Vagina (tissue), 2 donors: ENCODE data around the gene MYCBPAP. TPM values are rescaled to one million over a fixed set of nuclear protein-coding genes. Genes with fewer than 3 reads are reported as not detected.
A peak's percentile ranks its signal among the peaks of the same experiment; 100 is the strongest.

Experiments used
- DNase-seq, 2 donors: peaks; one replicate each; pipeline ENCODE4 v3.0.0-alpha.2; 2017; ENCODE audit errors: extremely low spot score in 2 of 2
- H3K27ac ChIP-seq: fragments of 200-600 bp; sonication (generic); one replicate; pipeline ENCODE4 v1.5.1; 2019
- H3K27me3 ChIP-seq: fragments of 200-600 bp; sonication (generic); one replicate; pipeline ENCODE4 v1.5.1; 2019
- H3K36me3 ChIP-seq, 2 donors: fragments of 200-600 bp; sonication (generic); one replicate each; pipeline ENCODE4 v1.5.1; 2017 to 2019
- H3K4me1 ChIP-seq: fragments of 200-600 bp; sonication (generic); one replicate; pipeline ENCODE4 v1.5.1; 2019
- H3K4me3 ChIP-seq, 2 donors: fragments of 200-600 bp; sonication (generic); 1 replicate in 1 of 2; 2 replicates in 1 of 2; pipeline ENCODE4 v1.5.1; 2016 to 2019
- H3K9me3 ChIP-seq: fragments of 200-600 bp; sonication (generic); one replicate; pipeline ENCODE4 v1.5.1; 2019
- POLR2A ChIP-seq, 2 donors: fragments of 450-650 bp; IDR thresholded peaks; one replicate each; pipeline ENCODE4 v1.6.1; 2017; ENCODE audit warnings: antibody characterized with exemption in 2 of 2, mild to moderate bottlenecking in 2 of 2, moderate library complexity in 2 of 2
- POLR2AphosphoS5 ChIP-seq, 2 donors: sonication (generic); formaldehyde crosslinking; IDR thresholded peaks; one replicate each; pipeline ENCODE4 v1.9.0; 2017; ENCODE audit warnings: antibody characterized with exemption in 2 of 2, mild to moderate bottlenecking in 2 of 2, low read depth in 1 of 2; ENCODE audit not compliant: insufficient read depth in 1 of 2
- intact Hi-C: fragments of 100-400 bp; cut with DNase I; formaldehyde crosslinking; loops from one replicate; pipeline ENCODE4 v1.15.1; 2023
- total RNA-seq: library from RNA; depleted of rRNA; stranded (reverse); fragments of >200 nt; gene quantifications from one replicate; pipeline ENCODE4 v1.2.3, GENCODE V29; 2016
- TF ChIP-seq, protein P1 (sequence below), 3 experiments: fragments of 450-650 bp in 2 of 3; fragments of 200-600 bp in 1 of 3; sonication (generic) in 1 of 3; IDR thresholded peaks; one replicate each; pipeline ENCODE4 v1.5.1; 2017 to 2019; ENCODE audit warnings: antibody characterized with exemption in 3 of 3, mild to moderate bottlenecking in 2 of 3, moderate library complexity in 2 of 3

The MYCBPAP gene
- total RNA-seq, 1 donor from 2014 or later: not detected

DNA sequence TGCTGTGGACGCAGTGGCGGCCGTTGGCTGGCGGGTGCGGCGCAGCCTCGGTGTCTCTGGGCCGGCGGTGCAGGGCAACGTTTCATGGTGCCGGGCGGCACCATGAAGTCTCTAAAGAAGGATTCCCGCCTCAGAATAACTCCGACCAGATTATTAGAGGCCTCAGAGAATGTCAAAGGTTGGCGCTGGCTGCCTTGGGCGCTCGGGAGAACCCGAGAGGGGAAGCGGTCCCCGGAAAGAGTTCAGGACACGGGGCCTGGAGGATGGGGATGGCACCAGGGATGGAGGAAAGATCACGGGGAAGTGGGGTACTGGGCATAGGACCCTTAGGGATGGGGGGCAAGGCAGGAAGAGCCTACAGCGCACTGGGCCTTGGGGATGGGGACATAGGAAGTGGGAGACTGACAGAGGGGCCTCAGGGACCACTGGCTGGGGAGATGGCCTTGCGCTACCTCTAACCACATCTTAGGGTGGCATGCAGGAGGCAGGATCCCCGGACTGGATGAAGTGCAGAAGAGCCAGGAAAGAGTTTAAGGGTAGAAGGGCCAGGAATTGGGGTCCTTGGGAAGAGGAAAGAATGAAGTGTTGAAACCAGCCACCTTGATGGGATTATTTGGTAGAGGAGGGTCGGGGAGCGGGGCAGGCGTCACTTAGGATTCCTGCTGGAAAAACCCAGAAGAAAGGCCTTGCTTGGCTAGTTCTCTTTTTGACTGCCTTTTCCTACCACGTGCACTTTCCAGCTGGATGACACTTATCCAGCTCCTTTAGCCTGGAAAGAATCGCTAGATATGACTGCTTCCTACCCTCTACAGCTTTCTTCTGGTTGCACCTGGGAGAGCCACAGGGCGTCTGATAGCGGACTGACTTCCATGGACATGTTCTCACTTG is 578 bp downstream of the MYCBPAP start:
- H3K27me3 ChIP-seq: no peaks in the 10 kb centered on the region
- intact Hi-C loops: no loop called here
- no peak for DNase-seq
- H3K9me3 ChIP-seq: no peaks in the 10 kb centered on the region
- TF ChIP-seq, protein P1, sequence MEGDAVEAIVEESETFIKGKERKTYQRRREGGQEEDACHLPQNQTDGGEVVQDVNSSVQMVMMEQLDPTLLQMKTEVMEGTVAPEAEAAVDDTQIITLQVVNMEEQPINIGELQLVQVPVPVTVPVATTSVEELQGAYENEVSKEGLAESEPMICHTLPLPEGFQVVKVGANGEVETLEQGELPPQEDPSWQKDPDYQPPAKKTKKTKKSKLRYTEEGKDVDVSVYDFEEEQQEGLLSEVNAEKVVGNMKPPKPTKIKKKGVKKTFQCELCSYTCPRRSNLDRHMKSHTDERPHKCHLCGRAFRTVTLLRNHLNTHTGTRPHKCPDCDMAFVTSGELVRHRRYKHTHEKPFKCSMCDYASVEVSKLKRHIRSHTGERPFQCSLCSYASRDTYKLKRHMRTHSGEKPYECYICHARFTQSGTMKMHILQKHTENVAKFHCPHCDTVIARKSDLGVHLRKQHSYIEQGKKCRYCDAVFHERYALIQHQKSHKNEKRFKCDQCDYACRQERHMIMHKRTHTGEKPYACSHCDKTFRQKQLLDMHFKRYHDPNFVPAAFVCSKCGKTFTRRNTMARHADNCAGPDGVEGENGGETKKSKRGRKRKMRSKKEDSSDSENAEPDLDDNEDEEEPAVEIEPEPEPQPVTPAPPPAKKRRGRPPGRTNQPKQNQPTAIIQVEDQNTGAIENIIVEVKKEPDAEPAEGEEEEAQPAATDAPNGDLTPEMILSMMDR (IDR thresholded peaks at IDR 0.05): no peak
- TF ChIP-seq POLR2AphosphoS5 (IDR thresholded peaks at IDR 0.05; ENCODE audit: insufficient read depth in 1 of 2, low read depth in 1 of 2): peak in 1 of 2 donors; percentile 66
- H3K4me1 ChIP-seq: peaks cover 20% of the 10 kb centered on the region
- no peaks in the 10 kb centered on the region for H3K36me3 ChIP-seq
- H3K27ac ChIP-seq: peak overlapping the region; percentile 96
- peak overlapping the region; percentile 64 to 82 for H3K4me3 ChIP-seq

DNA sequence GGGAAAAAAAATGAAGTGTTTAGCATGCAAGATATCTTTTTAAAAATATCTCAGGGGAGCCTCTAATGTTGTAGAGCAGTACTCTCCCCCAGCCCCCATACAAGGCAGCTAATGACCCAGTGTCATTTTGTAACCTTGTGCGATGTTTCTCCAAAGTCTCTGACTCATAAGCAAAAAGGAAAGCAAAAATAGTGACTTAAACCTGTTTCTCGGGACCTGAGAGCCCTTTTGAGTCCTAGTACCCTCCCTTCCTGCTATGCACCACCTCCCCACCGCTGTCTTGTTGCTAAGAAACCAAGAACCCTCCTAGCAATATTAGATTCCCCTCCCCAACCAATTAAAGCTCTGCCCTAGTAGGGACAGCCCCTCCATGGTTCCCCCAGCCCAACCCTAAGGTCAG is 2.8 kb downstream of the MYCBPAP start:
- Histone ChIP-seq H3K4me3 (no peak overlapping the region), H3K9me3 (no peaks in the 10 kb centered on the region), H3K36me3 (no peaks in the 10 kb centered on the region), H3K27me3 (no peaks in the 10 kb centered on the region), H3K4me1 (peaks cover 28% of the 10 kb centered on the region), H3K27ac (no peak overlapping the region)
- no peak for TF ChIP-seq POLR2A (IDR thresholded peaks at IDR 0.05)
- no peak for TF ChIP-seq POLR2AphosphoS5 (IDR thresholded peaks at IDR 0.05; ENCODE audit: insufficient read depth in 1 of 2, low read depth in 1 of 2)
- TF ChIP-seq, protein P1 (IDR thresholded peaks at IDR 0.05): no peak
- DNase-seq: no peak
- intact Hi-C loops: no loop called here

DNA sequence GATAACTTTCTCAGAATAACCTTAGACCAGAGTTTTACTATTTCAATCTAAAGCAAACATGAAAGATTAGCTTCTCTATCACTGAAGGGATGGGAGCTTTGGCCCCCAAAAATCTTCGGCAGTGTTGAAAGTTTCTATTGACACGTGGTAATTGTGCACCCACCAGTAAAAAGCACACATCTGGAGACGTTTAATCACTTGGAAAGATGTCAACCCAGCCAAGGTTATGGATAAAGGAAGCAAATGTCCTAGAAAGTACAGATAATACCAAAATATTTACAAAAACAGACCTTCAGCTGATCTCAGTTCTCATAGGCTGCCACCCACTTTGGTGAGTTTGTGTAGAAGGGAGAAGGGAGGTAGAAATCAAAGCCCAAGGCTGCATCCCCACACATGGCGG is 5.3 kb downstream of the MYCBPAP start:
- H3K9me3 ChIP-seq: no peaks in the 10 kb centered on the region
- H3K4me3 ChIP-seq: no peak overlapping the region
- intact Hi-C loops: no loop called here
- H3K4me1 ChIP-seq: peaks cover 21% of the 10 kb centered on the region
- H3K36me3 ChIP-seq: no peaks in the 10 kb centered on the region
- TF ChIP-seq, protein P1 (IDR thresholded peaks at IDR 0.05): no peak
- TF ChIP-seq POLR2AphosphoS5 (IDR thresholded peaks at IDR 0.05; ENCODE audit: insufficient read depth in 1 of 2, low read depth in 1 of 2): no peak
- no peak for TF ChIP-seq POLR2A (IDR thresholded peaks at IDR 0.05)
- H3K27ac ChIP-seq: no peak overlapping the region
- DNase-seq: no peak
- H3K27me3 ChIP-seq: no peaks in the 10 kb centered on the region

- Histone ChIP-seq H3K9me3 (no peaks in the 10 kb centered on the region), H3K27me3 (no peaks in the 10 kb centered on the region), H3K27ac (no peak overlapping the region), H3K4me1 (peaks cover 12% of the 10 kb centered on the region), H3K36me3 (no peaks in the 10 kb centered on the region), H3K4me3 (no peak overlapping the region)
- no peak for DNase-seq
- TF ChIP-seq, protein P1 (IDR thresholded peaks at IDR 0.05): no peak
- TF ChIP-seq POLR2A (IDR thresholded peaks at IDR 0.05) (no peak), POLR2AphosphoS5 (IDR thresholded peaks at IDR 0.05; ENCODE audit: insufficient read depth in 1 of 2, low read depth in 1 of 2) (no peak)
- intact Hi-C loops: no loop called here
Measured at GRCh38 chr17:50514388-50514787, 6.1 kb downstream of the MYCBPAP start.
